H1 (cell line): Measurements from ENCODE around the gene ADRA2C.

ENCODE experiments used
- ATF2 ChIP-seq: IDR thresholded peaks from 2 replicates; pipeline ENCODE4 v1.6.1; 2012; ENCODE audit warnings: low read length, inconsistent platforms
- CTCF ChIP-seq, 3 experiments: IDR thresholded peaks; 1 replicate in 2 of 3; 2 replicates in 1 of 3; pipeline versions ENCODE4 v1.5.1 to v1.6.1; 2011; ENCODE audit warnings: low read length in 3 of 3, mild to moderate bottlenecking in 3 of 3, inconsistent platforms in 2 of 3, low read depth in 1 of 3, moderate library complexity in 1 of 3; ENCODE audit not compliant: insufficient read depth in 1 of 3; ENCODE audit errors: control extremely low read depth in 1 of 3
- EGR1 ChIP-seq: IDR thresholded peaks from 2 replicates; pipeline ENCODE4 v1.6.1; 2011; ENCODE audit warnings: low read depth, low read length, borderline replicate concordance
- EP300 ChIP-seq, 2 experiments: IDR thresholded peaks; 1 replicate in 1 of 2; 2 replicates in 1 of 2; pipeline ENCODE4 v1.6.1; 2011 to 2012; ENCODE audit warnings: low read depth in 2 of 2, low read length in 2 of 2, mild to moderate bottlenecking in 2 of 2, borderline replicate concordance in 1 of 2, inconsistent platforms in 1 of 2, moderate library complexity in 1 of 2
- EZH2 ChIP-seq: fragments of 200-600 bp; sonication (generic); IDR thresholded peaks from 2 replicates; pipeline ENCODE4 v1.7.1; 2012; ENCODE audit warnings: low read depth, mild to moderate bottlenecking, moderate library complexity, low read length, inconsistent platforms; ENCODE audit not compliant: severe bottlenecking
- HDAC6 ChIP-seq: IDR thresholded peaks from one replicate; pipeline ENCODE4 v1.7.1; 2012; ENCODE audit warnings: low read depth, mild to moderate bottlenecking, inconsistent platforms, low read length, moderate library complexity
- SP2 ChIP-seq: IDR thresholded peaks from 2 replicates; pipeline ENCODE4 v1.6.1; 2012; ENCODE audit warnings: mild to moderate bottlenecking, low read length, inconsistent platforms

- no peak for TF ChIP-seq EP300 (IDR thresholded peaks at IDR 0.05; ENCODE audit: borderline replicate concordance in 1 of 2, low read depth in 2 of 2, low read length in 2 of 2)
- no peak for TF ChIP-seq HDAC6
- TF ChIP-seq SP2 = no peak
- TF ChIP-seq CTCF (IDR thresholded peaks at IDR 0.05; ENCODE audit: control extremely low read depth in 1 of 3, insufficient read depth in 1 of 3, low read depth in 1 of 3, low read length in 3 of 3) = no peak
- no peak for TF ChIP-seq EGR1
- TF ChIP-seq EZH2 = no peak
- no peak for TF ChIP-seq ATF2
These were observed 27.4 kb downstream of the ADRA2C start for GRCh38 chr4:3793545-3793944.
